ENCODE data around the gene ATE1.

Gene ATE1

DNA sequence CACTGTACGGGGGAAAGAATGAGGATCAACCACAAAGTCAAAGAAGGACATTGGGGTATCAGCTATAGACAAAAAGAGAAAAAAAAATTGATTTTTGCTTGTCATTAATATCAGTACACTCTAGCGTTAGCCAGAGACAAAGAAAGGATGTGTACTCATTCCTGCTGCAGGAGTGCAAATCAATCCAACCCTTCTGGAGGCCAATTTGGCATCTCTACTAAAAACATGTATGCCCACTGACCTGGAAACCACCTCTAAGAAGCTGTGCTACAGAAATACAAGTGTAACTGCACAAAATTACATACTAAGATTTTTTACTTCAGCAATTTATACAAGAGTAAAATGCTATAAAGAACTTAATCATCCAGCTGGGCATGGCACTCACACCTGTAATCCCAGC, 33.6 kb upstream of the ATE1 start:
- no peak overlapping the region for H3K4me3 ChIP-seq (ENCODE audit: low read length)
- TF ChIP-seq, protein P1, sequence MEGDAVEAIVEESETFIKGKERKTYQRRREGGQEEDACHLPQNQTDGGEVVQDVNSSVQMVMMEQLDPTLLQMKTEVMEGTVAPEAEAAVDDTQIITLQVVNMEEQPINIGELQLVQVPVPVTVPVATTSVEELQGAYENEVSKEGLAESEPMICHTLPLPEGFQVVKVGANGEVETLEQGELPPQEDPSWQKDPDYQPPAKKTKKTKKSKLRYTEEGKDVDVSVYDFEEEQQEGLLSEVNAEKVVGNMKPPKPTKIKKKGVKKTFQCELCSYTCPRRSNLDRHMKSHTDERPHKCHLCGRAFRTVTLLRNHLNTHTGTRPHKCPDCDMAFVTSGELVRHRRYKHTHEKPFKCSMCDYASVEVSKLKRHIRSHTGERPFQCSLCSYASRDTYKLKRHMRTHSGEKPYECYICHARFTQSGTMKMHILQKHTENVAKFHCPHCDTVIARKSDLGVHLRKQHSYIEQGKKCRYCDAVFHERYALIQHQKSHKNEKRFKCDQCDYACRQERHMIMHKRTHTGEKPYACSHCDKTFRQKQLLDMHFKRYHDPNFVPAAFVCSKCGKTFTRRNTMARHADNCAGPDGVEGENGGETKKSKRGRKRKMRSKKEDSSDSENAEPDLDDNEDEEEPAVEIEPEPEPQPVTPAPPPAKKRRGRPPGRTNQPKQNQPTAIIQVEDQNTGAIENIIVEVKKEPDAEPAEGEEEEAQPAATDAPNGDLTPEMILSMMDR (conservative IDR thresholded peaks at IDR 0.05; ENCODE audit: low read depth, low read length) = no peak
- DNase-seq (ENCODE audit: low read depth) = no peak

DNA sequence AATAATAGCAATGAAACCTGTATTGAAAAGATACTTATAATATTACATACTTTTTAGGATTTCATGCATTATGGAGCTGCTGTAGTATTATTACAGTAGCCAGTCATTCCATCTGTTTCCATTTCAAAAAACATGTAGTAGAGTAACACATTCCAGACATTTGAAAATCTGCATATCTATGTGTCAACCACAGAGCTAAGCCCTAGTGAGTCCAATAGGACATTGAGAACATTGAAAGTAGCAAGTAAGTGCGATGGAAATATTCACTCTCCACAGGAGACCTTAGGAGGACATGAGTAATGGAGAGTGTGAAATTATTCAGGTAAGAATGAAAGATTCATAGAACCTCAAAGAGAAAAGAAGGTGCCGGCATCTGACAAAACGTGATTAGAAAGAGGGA, 31.8 kb upstream of the ATE1 start:
- no peak overlapping the region for H3K4me3 ChIP-seq (ENCODE audit: low read length)
- TF ChIP-seq, protein P1 (conservative IDR thresholded peaks at IDR 0.05; ENCODE audit: low read depth, low read length) = no peak
- no peak for DNase-seq (ENCODE audit: low read depth)

DNA sequence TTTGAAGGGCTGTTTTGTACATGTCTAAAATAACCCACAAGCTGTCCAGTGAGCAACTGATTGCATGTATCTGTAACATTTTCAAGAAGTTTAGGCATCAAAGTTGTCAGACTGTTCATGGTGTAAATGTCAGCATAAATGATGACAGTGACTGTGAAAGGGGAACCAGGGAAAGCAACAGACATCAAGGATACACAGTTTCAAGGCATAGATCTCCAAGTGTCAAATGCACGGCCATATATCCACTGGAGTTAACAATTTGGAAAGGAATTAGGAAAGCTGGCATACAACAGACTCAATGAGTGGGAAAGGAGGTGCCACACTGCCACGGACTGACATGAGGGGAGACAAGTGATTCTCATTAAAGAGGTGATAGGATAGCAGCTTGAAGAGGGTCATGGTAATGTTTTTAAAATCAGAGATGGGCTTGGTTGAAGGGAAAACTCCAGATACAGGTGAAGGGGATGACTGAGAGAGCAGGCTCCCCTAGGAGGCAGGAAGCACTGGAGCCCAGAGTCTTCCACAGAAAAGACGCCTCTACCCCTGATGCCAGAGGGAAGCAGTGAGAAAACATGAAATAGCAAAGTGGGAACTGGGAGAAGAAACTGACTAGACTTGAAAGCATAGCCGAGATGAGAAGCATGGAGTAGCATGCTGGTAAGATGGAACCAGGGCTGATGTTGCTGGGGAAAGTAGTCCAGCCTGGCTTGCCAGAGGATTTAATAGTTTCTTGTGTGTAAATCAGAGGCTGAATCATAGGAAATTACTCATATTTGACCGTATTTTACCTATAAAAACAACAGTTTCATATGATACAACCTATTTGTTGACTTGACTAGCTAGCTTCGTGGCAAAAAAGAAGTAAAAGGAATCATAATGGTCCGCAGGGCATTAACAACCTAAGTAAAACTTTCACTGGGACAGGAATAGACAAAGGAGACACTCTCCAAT, 28.6 kb upstream of the ATE1 start:
- TF ChIP-seq, protein P1 (conservative IDR thresholded peaks at IDR 0.05; ENCODE audit: low read depth, low read length) = no peak
- no peak for DNase-seq (ENCODE audit: low read depth)

DNA sequence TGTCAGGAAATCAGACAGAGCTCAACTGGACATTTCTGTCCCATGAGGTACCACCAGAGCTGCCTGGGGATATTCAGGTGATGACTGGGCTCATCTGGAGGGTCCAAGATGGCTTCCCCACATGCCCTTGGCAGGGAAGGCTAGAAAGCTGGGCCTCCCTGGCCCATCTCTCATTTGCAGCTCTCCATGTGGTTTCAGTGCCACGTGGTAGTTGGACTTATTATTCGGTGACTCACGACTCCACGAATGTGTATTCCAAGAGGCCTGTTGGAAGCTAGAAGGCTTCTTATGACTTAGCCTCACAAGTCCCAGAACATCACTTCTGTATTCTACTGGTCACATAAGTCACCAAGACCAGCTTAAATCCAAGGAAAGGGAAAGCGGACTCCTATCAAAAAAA, 24.4 kb upstream of the ATE1 start:
- no peak overlapping the region for H3K4me3 ChIP-seq (ENCODE audit: low read length)
- no peak for DNase-seq (ENCODE audit: low read depth)
- TF ChIP-seq, protein P1 (conservative IDR thresholded peaks at IDR 0.05; ENCODE audit: low read depth, low read length) = no peak

More for the DNA sequence above, 28.6 kb upstream of the ATE1 start:
- no peak overlapping the region for H3K4me3 ChIP-seq (ENCODE audit: low read length)

DNA sequence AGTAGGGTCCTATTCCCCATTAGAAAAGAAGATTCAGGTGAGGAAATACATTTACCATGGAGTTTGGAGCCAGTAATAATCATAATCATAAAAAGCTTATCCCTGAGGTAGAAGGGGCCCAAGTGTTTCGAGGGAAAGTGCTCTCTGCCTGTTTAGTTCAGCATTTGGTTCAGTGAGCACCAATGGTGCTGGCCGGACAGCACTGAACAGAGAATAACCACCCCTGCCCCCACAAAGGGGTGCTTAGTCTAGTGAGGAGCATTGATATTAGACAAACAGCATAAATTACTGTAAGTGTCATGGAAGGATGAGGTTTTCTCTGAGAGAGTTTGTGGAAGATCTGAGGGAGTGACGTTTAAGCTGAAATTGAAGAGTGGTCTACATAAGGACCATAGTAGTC, 21.6 kb upstream of the ATE1 start:
- H3K4me3 ChIP-seq (ENCODE audit: low read length) = no peak overlapping the region
- DNase-seq (ENCODE audit: low read depth) = no peak
- TF ChIP-seq, protein P1 (conservative IDR thresholded peaks at IDR 0.05; ENCODE audit: low read depth, low read length) = no peak

DNA sequence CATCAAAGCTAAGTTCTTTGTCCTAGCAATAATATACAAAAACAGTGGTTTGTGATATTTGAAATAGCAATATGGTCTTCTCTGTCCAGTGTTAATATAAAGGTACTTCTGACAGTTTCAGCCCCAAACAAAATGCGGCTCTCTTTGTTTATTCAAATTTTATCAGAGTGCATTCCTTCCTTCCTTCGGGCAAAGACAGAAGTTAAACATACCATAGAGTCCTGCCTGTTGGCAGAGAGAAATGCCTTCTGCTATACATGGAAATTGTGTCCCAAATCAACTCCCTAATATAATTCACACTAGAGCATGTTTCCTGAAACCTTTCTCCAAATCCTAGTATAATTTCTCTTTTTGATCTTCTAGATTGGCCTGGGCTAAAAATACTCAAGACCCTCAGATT, 21.2 kb upstream of the ATE1 start:
- no peak overlapping the region for H3K4me3 ChIP-seq (ENCODE audit: low read length)
- TF ChIP-seq, protein P1 (conservative IDR thresholded peaks at IDR 0.05; ENCODE audit: low read depth, low read length) = no peak
- no peak for DNase-seq (ENCODE audit: low read depth)

Measured in retinal pigment epithelial cell (primary cell).